Measurements from ENCODE around the gene CCL17. TPM values are rescaled to one million over a fixed set of nuclear protein-coding genes. Genes with fewer than 3 reads are reported as not detected.

The CCL17 gene
- total and polyA plus RNA-seq, 10 of the 15 experiments (the other 5 are each of a cell fraction or from before 2014, with no cell fraction given), result 1.2 to 84.9 (median 34.2) TPM

- ATAC-seq (no peak), FAIRE-seq (no peak), DNase-seq (ENCODE audit: low read depth, low spot score) (no peak)
- RAD21 ChIA-PET (ENCODE audit: unreplicated experiment), result no interaction called here
- POLR2A ChIA-PET, result interaction anchor here (0.5 kb wide), 1 partner anchor 77 kb away, joined by 4 read pairs; no protein-coding TSS in a partner anchor
- in situ Hi-C loops (cut with MboI) (no loop called here), intact Hi-C loops (cut with micrococcal nuclease; ENCODE audit: unreplicated experiment) (loop anchor here (10.0 kb wide), 1 partner anchor 679 kb away; the partner anchor contains the start of gene CFAP20)
- Histone ChIP-seq H3K9ac (ENCODE audit: control insufficient read depth, insufficient read depth, low read length) (no peak overlapping the region), H3K79me2 (ENCODE audit: control insufficient read depth, insufficient read depth, low read length) (peaks cover 40% of the 10 kb centered on the region), H4K20me1 (ENCODE audit: control insufficient read depth, insufficient read depth) (no peaks in the 10 kb centered on the region), H3K4me2 (ENCODE audit: control insufficient read depth, insufficient read depth) (no peak overlapping the region), H3K4me1 (ENCODE audit: control insufficient read depth, insufficient read depth, low read length) (peaks cover 6% of the 10 kb centered on the region; the same call in 1 of the 2 replicates), H3K27ac (ENCODE audit: control insufficient read depth, insufficient read depth) (no peak overlapping the region), H3K9me3 (replicated peaks; ENCODE audit: control insufficient read depth, insufficient read depth, low read length) (peaks cover 6% of the 10 kb centered on the region; the same call in 2 of the 3 replicates), H3K4me3 (0 out of 2 replicates have a peak overlapping the region, but pooled peaks have one; percentile 97), H3K27me3 (replicated peaks in 1 of 2; ENCODE audit: control insufficient read depth in 2 of 2, insufficient read depth in 2 of 2, low read length in 1 of 2) (no peaks in the 10 kb centered on the region), H3K36me3 (ENCODE audit: control insufficient read depth in 2 of 2, insufficient read depth in 2 of 2, low read length in 1 of 2) (peaks cover under 1 to 1% of the 10 kb centered on the region in 2 experiments; a peak in 2 of 4 replicates), H2AFZ (ENCODE audit: control insufficient read depth, low read depth, low read length) (no peak overlapping the region)
- CTCF ChIA-PET, result interaction anchor here (0.6 to 6.5 kb wide), 5 partner anchors 13 to 650 kb away, joined by 3 to 42 read pairs (median 15); partner anchors contain the start of gene POLR2C
- TF ChIP-seq STAT1 (conservative IDR thresholded peaks at IDR 0.05) (no peak), BCL11A (IDR thresholded peaks at IDR 0.05; ENCODE audit: low read depth, low read length) (no peak), CBX3 (IDR thresholded peaks at IDR 0.05; ENCODE audit: borderline replicate concordance, low read depth) (no peak), SUPT20H (IDR thresholded peaks at IDR 0.05; ENCODE audit: borderline replicate concordance, control insufficient read depth, low read depth, low read length) (no peak), RCOR1 (conservative IDR thresholded peaks at IDR 0.05; ENCODE audit: low read depth, low read length) (no peak), CEBPB (IDR thresholded peaks at IDR 0.05; ENCODE audit: borderline replicate concordance in 1 of 2, low read depth in 2 of 2, low read length in 2 of 2) (no peak), CHD4 (IDR thresholded peaks at IDR 0.05) (no peak), ZNF384 (IDR thresholded peaks at IDR 0.05; ENCODE audit: borderline replicate concordance, low read depth, low read length) (no peak), RB1 (IDR thresholded peaks at IDR 0.05; ENCODE audit: borderline replicate concordance) (no peak), SRF (IDR thresholded peaks at IDR 0.05; ENCODE audit: low read depth in 2 of 2, low read length in 2 of 2) (no peak), SIN3A (IDR thresholded peaks at IDR 0.05; ENCODE audit: low read depth, low read length) (no peak), EZH2 (IDR thresholded peaks at IDR 0.05; ENCODE audit: borderline replicate concordance, control insufficient read depth, low read depth, low read length) (no peak), CHD2 (IDR thresholded peaks at IDR 0.05; ENCODE audit: borderline replicate concordance, low read depth, low read length) (no peak), ESRRA (IDR thresholded peaks at IDR 0.05; ENCODE audit: low read length) (no peak), POLR2A (IDR thresholded peaks at IDR 0.05; ENCODE audit: low read depth, low read length) (no peak), SREBF2 (IDR thresholded peaks at IDR 0.05; ENCODE audit: low read length) (no peak)
- TF ChIP-seq, protein P1, sequence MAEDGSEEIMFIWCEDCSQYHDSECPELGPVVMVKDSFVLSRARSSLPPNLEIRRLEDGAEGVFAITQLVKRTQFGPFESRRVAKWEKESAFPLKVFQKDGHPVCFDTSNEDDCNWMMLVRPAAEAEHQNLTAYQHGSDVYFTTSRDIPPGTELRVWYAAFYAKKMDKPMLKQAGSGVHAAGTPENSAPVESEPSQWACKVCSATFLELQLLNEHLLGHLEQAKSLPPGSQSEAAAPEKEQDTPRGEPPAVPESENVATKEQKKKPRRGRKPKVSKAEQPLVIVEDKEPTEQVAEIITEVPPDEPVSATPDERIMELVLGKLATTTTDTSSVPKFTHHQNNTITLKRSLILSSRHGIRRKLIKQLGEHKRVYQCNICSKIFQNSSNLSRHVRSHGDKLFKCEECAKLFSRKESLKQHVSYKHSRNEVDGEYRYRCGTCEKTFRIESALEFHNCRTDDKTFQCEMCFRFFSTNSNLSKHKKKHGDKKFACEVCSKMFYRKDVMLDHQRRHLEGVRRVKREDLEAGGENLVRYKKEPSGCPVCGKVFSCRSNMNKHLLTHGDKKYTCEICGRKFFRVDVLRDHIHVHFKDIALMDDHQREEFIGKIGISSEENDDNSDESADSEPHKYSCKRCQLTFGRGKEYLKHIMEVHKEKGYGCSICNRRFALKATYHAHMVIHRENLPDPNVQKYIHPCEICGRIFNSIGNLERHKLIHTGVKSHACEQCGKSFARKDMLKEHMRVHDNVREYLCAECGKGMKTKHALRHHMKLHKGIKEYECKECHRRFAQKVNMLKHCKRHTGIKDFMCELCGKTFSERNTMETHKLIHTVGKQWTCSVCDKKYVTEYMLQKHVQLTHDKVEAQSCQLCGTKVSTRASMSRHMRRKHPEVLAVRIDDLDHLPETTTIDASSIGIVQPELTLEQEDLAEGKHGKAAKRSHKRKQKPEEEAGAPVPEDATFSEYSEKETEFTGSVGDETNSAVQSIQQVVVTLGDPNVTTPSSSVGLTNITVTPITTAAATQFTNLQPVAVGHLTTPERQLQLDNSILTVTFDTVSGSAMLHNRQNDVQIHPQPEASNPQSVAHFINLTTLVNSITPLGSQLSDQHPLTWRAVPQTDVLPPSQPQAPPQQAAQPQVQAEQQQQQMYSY (CRISPR knock-in tag; IDR thresholded peaks at IDR 0.05), result no peak
- TF ChIP-seq, protein P2, sequence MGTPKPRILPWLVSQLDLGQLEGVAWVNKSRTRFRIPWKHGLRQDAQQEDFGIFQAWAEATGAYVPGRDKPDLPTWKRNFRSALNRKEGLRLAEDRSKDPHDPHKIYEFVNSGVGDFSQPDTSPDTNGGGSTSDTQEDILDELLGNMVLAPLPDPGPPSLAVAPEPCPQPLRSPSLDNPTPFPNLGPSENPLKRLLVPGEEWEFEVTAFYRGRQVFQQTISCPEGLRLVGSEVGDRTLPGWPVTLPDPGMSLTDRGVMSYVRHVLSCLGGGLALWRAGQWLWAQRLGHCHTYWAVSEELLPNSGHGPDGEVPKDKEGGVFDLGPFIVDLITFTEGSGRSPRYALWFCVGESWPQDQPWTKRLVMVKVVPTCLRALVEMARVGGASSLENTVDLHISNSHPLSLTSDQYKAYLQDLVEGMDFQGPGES (IDR thresholded peaks at IDR 0.05), result no peak
- 100% methylated on average over 2 of the region's 2 CpGs for WGBS (ENCODE audit: insufficient coverage, insufficient replicate concordance, low lambda C conversion rate, missing lambda C conversion rate)
- BruUV-seq (replicated peaks), result no TSS peak
- SMC1A ChIA-PET (ENCODE audit: uncharacterized antibody, unreplicated experiment), result interaction anchor here (1.2 to 1.8 kb wide), 3 partner anchors 29 to 99 kb away, joined by 3 to 8 read pairs (median 3); partner anchors contain the start of gene DOK4
Observed at GRCh38 chr16:57445510-57445909, 40.9 kb downstream of the CCL17 start.
